Fibroblast of mammary gland (primary cell): ENCODE measurements around the gene NOP10.

ENCODE experiments used
- DNase-seq: peaks from one replicate; pipeline ENCODE4 v3.0.0-alpha.2; 2010; ENCODE audit warnings: low read depth
- H3K4me3 ChIP-seq: 2 replicates; pipeline ENCODE4 v1.5.1; 2011; ENCODE audit warnings: low read depth, mild to moderate bottlenecking, low read length, moderate library complexity; ENCODE audit not compliant: control insufficient read depth
- TF ChIP-seq, protein P1 (sequence below): conservative IDR thresholded peaks from 2 replicates; pipeline ENCODE4 v1.5.1; 2011; ENCODE audit warnings: low read depth, low read length, inconsistent platforms; ENCODE audit not compliant: control insufficient read depth, insufficient read depth

Gene NOP10

DNA sequence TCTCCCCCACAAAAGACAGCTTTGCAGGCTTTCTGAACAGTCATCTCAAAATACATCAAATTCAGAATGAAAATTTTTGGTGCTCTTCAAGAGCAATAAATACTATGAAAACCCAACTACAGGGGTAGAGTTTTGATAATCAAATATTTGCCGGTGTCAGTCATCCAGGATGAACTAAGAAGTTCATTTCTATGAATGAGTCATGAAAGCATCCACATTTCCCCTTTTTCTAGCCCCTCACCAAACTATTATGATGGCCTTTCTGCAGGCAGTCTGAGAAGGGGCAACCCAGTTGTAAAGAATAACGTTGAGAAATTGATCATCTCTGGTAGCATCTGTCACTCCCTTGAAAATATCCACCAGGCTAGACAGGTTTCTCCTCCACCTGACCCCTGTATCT, 27.2 kb upstream of the NOP10 start:
- TF ChIP-seq, protein P1, sequence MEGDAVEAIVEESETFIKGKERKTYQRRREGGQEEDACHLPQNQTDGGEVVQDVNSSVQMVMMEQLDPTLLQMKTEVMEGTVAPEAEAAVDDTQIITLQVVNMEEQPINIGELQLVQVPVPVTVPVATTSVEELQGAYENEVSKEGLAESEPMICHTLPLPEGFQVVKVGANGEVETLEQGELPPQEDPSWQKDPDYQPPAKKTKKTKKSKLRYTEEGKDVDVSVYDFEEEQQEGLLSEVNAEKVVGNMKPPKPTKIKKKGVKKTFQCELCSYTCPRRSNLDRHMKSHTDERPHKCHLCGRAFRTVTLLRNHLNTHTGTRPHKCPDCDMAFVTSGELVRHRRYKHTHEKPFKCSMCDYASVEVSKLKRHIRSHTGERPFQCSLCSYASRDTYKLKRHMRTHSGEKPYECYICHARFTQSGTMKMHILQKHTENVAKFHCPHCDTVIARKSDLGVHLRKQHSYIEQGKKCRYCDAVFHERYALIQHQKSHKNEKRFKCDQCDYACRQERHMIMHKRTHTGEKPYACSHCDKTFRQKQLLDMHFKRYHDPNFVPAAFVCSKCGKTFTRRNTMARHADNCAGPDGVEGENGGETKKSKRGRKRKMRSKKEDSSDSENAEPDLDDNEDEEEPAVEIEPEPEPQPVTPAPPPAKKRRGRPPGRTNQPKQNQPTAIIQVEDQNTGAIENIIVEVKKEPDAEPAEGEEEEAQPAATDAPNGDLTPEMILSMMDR = no peak
- H3K4me3 ChIP-seq = no peak overlapping the region
- no peak for DNase-seq

DNA sequence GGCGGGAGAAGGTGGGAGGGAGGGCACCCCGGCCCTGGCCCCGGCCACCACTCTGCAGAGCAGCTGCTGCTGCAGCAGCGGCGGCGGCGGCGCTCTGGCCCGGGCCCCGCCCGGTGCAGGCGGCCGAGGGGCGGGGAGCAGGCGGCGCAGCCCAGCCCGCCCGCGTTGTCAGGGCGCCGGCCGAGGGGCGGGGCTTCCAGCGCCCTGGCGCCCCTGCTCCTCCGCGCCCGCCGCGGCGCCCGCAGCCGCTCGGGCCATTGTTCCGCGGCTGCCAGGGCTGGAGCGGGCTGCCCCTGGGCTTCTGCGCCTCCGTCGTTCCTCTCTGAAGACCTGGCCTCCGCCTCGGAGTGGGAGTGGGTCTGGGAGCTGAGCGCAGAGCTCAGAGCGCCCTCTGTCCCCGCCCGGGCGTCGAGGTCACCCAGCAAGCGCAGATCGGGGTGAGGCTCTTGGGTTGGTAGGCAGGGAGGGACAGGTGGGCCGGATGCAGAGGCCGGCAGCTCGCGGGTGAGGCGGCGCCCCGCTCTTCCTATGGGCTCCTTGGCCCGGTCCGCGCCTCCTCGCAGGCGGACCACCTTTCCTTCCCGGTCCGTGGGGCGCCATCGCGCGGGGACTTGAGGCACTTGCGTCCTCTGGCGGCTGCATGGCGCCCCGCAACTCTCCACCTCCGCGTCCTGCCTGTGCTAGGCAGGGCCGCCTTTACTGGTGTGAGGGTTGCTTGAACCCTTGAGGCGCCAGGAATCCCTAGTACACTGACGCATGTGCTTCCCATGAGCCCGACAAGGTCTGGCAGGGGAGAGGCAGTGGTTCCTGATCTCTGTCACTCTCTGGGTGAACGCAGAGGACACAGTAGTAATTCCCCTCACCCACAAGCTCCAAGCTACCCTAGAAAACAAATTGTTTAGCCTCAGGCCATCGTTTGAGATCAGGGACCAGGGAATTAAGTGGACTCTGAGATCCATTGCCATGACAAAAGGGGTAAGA, 24.5 kb upstream of the NOP10 start, which contains the start of gene LPCAT4:
Gene LPCAT4, minus strand, starts transcription at position 96 of the 981 bp plus-strand sequence. CDS start 96 bp downstream, outside the sequence.
- TF ChIP-seq, protein P1 = peak; percentile 74
- peak within 1 kb of the TSS; percentile 87 for H3K4me3 ChIP-seq
- DNase-seq = peak; percentile 78

DNA sequence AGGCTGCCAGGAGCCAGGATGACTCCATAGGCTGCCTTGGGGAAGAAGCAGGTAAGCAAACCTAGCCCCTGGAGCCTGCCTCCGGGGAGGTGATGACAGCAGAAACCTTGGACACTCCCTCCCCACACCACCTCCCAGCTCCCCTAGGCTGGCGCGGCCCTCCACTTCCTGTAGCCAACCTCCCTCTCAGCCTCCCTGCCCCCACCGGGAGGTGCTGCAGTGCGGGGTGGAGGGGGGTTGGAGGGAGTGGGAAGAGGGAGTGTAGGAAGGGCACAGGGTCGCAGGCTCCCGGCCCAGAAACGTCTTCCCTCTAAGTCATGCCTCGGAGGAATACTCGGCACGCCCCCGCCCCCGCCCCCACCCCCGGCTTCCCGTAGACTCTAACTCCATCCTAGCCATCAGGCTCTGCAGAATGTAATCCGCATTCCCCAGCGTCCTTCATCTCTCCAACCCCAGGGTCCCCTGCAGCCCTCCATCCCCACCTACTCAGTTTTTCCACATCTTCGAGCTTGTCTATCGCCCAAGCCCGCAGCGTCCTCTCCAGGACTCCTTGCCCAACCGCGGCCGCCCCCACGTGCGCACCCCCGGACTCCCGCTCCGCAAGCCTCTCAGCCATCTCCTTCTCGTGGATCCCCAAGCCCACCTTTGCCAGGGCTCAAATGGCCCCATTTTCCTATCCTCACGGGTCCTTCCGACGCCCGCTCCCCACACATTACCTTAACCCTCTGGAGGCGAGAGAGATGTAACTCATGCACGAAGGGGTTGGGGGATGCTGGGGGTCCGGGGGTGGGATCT, 23.5 kb upstream of the NOP10 start:
- TF ChIP-seq, protein P1 = no peak
- H3K4me3 ChIP-seq = peak overlapping the region; percentile 87
- DNase-seq = peak; percentile 62

DNA sequence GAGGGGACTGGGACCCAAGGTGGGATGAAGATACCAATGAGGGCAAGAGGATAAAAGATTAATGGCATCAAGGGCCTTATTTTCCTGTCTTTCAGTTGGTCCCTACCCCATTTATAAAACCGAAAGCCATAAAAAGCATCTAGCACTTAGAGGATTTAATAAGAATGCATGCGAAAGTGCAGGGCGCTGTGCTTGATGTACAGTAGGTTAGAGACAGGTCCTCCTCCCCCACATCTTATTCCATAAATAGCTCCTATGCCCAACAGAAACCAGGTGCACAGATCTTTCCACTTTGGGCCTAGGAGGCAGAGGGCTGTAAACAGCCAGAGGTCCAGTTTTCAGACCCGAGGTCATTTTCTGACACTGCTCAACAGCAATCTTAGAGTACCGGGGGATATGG, 22.9 kb upstream of the NOP10 start:
- TF ChIP-seq, protein P1 = no peak
- DNase-seq = no peak
- peak overlapping the region; percentile 87 for H3K4me3 ChIP-seq

DNA sequence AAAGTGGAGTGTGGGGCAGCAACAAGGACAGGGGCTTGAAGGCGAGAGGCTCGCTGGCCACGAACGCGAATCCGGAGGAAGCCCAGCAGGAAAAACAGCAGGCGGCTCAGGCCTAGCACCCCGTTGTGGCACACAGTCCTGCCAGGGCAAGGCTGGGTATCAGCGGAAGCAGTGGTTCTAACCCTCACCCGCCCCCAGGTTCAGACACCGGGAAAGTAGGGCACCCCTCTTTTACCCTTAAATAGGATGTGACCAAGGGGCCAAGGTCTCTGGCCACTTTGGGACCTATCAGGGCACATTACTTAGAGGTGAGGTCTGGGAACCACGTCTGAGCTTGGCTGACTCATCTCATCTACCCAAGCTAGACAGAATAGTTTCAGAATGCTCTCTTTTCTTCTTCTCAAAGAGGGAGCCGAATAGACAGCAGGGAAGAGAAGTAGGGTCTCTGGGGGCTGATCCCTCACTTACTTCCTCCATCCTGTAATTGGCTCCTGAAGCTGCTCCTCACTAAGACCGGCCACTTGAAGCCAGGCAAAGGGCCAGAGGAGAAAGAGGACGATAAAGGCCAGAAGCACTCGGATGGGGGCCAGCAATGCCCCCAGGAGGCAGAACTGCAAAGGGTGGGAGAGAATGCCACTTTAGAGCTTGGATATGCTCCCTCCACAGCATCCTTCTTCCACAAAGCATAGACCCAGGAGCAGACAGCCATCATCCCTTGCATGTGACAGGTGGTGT, 22.3 kb upstream of the NOP10 start:
- no peak for DNase-seq
- H3K4me3 ChIP-seq = peak overlapping the region; percentile 87
- TF ChIP-seq, protein P1 = no peak

DNA sequence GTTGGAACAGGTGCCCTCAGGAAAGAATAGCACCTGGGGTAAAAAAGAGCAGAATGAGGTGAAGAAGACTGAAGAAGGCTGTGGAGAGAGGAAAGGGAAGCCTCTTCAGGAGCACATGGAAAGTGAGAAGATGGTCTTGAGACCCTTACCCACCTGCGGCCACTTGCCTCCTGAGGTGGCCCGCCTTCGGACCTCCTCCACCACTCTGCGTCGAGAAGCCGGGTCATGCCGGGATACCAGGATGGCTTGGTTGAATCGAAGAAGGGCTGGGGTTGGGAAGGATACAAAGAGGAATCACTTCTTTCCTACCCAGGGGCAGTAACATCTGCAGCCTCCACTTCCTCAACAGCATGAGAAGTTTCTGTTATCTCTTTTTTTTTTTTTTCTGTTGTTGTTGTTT, 21.1 kb upstream of the NOP10 start:
- TF ChIP-seq, protein P1 = no peak
- no peak overlapping the region for H3K4me3 ChIP-seq
- DNase-seq = no peak
